ENCODE measurements around the gene EXOC7. TPM values are rescaled to one million over a fixed set of nuclear protein-coding genes. Genes with fewer than 3 reads are reported as not detected.

EXOC7 gene
- total RNA-seq, 1 experiment from 2014 or later = 160 TPM

GRCh38 chr17:76102944-76103273 is 678 bp downstream of the EXOC7 start:
- no peaks in the 10 kb centered on the region for H3K79me2 ChIP-seq (ENCODE audit: insufficient read depth, low read length)
- H3K56ac ChIP-seq (ENCODE audit: insufficient read length, low read depth, low read length) = no peak overlapping the region
- Mint-ChIP-seq H3K27me3 (ENCODE audit: low read depth) (no peaks in the 10 kb centered on the region; the same call in none of the 2 replicates), H3K36me3 (ENCODE audit: insufficient read depth in 1 of 3, low read depth in 3 of 3) (peaks cover 21 to 44% (median 37%) of the 10 kb centered on the region in 3 experiments), H3K27ac (peak overlapping the region in 2 of 3 experiments; percentile 99; a peak in 4 of 7 replicates), H3K9me3 (peaks cover 0 to 3% of the 10 kb centered on the region in 2 experiments; a peak in 1 of 5 replicates), H3K4me3 (peak overlapping the region; percentile 97 to 98), H3K4me1 (peaks cover 18 to 29% of the 10 kb centered on the region in 2 experiments)
- H3T11ph ChIP-seq (ENCODE audit: low read length) = no peak overlapping the region
- H3K79me1 ChIP-seq (ENCODE audit: insufficient read depth, low read depth, low read length, poor library complexity, severe bottlenecking) = no peaks in the 10 kb centered on the region
- H3K4ac ChIP-seq (ENCODE audit: low read depth, low read length) = no peak overlapping the region
- peak overlapping the region; percentile 66 for H3K9ac ChIP-seq (ENCODE audit: extremely low read depth, insufficient read length, low read length)
- H3K4me2 ChIP-seq (ENCODE audit: insufficient read depth, insufficient read length, low read length) = peak overlapping the region; percentile 94
- no peak overlapping the region for H2BK15ac ChIP-seq (ENCODE audit: low read depth, low read length)
- H3K27me3 ChIP-seq (ENCODE audit: insufficient read depth, low read length) = no peaks in the 10 kb centered on the region
- H4K91ac ChIP-seq (ENCODE audit: insufficient read length, low read depth, low read length) = no peak overlapping the region
- H2AFZ ChIP-seq (ENCODE audit: low read length) = no peak overlapping the region
- H3K18ac ChIP-seq (ENCODE audit: insufficient read length, low read depth, low read length) = no peak overlapping the region
- H4K5ac ChIP-seq (ENCODE audit: insufficient read length, low read depth, low read length) = no peak overlapping the region
- no peak overlapping the region for H2BK120ac ChIP-seq (ENCODE audit: low read depth, low read length, poor library complexity, severe bottlenecking)
- peaks cover 6% of the 10 kb centered on the region for H3K4me1 ChIP-seq (ENCODE audit: insufficient read depth, low read length)
- H4K8ac ChIP-seq (replicated peaks; ENCODE audit: insufficient read length, low read depth, low read length) = no peak overlapping the region
- peaks cover 11% of the 10 kb centered on the region for H3K23me2 ChIP-seq (ENCODE audit: insufficient read length, low read depth, low read length, poor library complexity, severe bottlenecking)
- no peak overlapping the region for H3K14ac ChIP-seq (ENCODE audit: insufficient read depth, low read length)
- DNase-seq = no peak
- no peaks in the 10 kb centered on the region for H3K9me3 ChIP-seq (ENCODE audit: control insufficient read depth, low read depth, low read length)
- no peak overlapping the region for H3K27ac ChIP-seq (ENCODE audit: insufficient read length, low read depth, low read length)
- H2AK5ac ChIP-seq (ENCODE audit: insufficient read length, low read length) = no peak overlapping the region
- H3K23ac ChIP-seq (ENCODE audit: insufficient read length, low read depth, low read length) = no peak overlapping the region
- WGBS (ENCODE audit: extremely low coverage, insufficient read length, low lambda C conversion rate) = no CpG with 5 or more reads among the region's 4 CpGs
- no peak overlapping the region for H2BK12ac ChIP-seq (ENCODE audit: insufficient read length, low read depth, low read length)
- peaks cover 4% of the 10 kb centered on the region for H4K20me1 ChIP-seq (ENCODE audit: control insufficient read depth, insufficient read depth, insufficient read length)
- no peak for TF ChIP-seq CTCF (conservative IDR thresholded peaks at IDR 0.05)
- no peak overlapping the region for H2BK5ac ChIP-seq (ENCODE audit: insufficient read length, low read length)
- no peak overlapping the region for H2BK20ac ChIP-seq (ENCODE audit: low read depth, low read length, poor library complexity, severe bottlenecking)
